ENCODE measurements around the gene SUGCT. TPM values are rescaled to one million over a fixed set of nuclear protein-coding genes. Genes with fewer than 3 reads are reported as not detected.

Gene SUGCT
- total and polyA plus RNA-seq, 2 of the 13 experiments (the other 11 are each of a cell fraction or from before 2014, with no cell fraction given): 10.1 to 22.2 TPM

DNA sequence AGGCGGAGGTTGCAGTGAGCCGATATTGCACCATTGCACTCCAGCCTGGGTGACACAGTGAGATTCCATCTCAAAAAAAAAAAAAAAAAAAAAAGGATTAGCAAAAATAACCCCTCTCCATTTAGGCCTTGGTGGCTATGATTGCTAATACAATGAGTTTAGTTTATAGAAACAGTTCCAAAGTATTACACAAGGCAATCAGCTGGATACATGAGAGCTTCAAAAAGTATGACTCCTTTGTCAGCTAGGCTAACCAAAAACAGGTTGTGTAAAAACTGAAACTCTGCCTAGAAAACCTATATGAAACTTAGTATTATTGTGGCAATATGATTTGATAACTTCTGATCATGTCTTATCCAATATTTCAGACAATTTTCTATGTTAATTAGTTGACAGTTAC is 57.2 kb downstream of the SUGCT start (continued):
- TF ChIP-seq HNRNPLL (IDR thresholded peaks at IDR 0.05; ENCODE audit: low read depth, low read length, poor library complexity, severe bottlenecking): no peak

DNA sequence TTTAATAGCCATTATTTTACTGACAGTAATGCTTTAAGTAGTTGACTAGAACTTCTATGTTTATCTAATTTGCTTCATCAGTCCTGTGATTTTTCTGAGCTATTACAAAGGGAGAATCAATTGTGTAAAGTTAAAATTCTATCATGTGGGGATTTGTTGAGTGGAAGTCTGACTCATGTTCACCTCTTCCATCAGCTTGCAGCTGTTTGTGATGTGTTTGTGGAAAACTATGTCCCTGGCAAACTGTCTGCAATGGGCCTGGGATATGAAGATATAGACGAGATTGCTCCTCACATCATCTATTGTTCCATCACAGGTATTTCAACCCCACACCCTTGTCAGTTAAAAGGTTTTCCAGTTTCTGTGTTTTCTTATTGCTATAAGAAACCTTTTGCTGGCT is 59.9 kb downstream of the SUGCT start:
- ChIA-PET POLR2A (no interaction called here), CTCF (ENCODE audit: low intra/inter-chr PET ratio, low total read pairs) (no interaction called here)
- Histone ChIP-seq H3K4me2 (ENCODE audit: low read depth, low read length) (no peak overlapping the region), H3K4me3 (replicated peaks in 1 of 3; ENCODE audit: insufficient read depth in 1 of 3, low read depth in 2 of 3, low read length in 3 of 3) (no peak overlapping the region), H4K20me1 (ENCODE audit: insufficient read depth, low read length) (no peaks in the 10 kb centered on the region), H3K79me2 (ENCODE audit: insufficient read depth, low read length) (no peaks in the 10 kb centered on the region), H3K9ac (ENCODE audit: insufficient read depth, low read depth, low read length) (no peak overlapping the region), H2AFZ (ENCODE audit: low read length) (no peak overlapping the region), H3K27me3 (ENCODE audit: control insufficient read depth in 1 of 2, insufficient read depth in 2 of 2, low read length in 2 of 2) (no peaks in the 10 kb centered on the region), H3K27ac (ENCODE audit: extremely low read length, insufficient read depth, low read length) (no peak overlapping the region), H3K4me1 (ENCODE audit: insufficient read depth, low read length) (no peaks in the 10 kb centered on the region), H3K9me3 (ENCODE audit: low read length) (no peaks in the 10 kb centered on the region), H3K36me3 (replicated peaks in 1 of 2; ENCODE audit: control insufficient read depth in 1 of 2, insufficient read depth in 2 of 2, low read length in 2 of 2) (no peaks in the 10 kb centered on the region)
- TF ChIP-seq ZNF737 (CRISPR knock-in tag; IDR thresholded peaks at IDR 0.05; ENCODE audit: borderline replicate concordance): no peak
- TF ChIP-seq NKX3-1 (CRISPR knock-in tag; IDR thresholded peaks at IDR 0.05): no peak
- TF ChIP-seq BRD4 (CRISPR knock-in tag; IDR thresholded peaks at IDR 0.05): no peak
- TF ChIP-seq, protein P1, sequence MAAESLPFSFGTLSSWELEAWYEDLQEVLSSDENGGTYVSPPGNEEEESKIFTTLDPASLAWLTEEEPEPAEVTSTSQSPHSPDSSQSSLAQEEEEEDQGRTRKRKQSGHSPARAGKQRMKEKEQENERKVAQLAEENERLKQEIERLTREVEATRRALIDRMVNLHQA (CRISPR knock-in tag; IDR thresholded peaks at IDR 0.05): no peak
- TF ChIP-seq ZNF773 (CRISPR knock-in tag; IDR thresholded peaks at IDR 0.05; ENCODE audit: borderline replicate concordance): no peak
- TF ChIP-seq MED8 (CRISPR knock-in tag; IDR thresholded peaks at IDR 0.05; ENCODE audit: insufficient replicate concordance): no peak
- TF ChIP-seq, protein P2, sequence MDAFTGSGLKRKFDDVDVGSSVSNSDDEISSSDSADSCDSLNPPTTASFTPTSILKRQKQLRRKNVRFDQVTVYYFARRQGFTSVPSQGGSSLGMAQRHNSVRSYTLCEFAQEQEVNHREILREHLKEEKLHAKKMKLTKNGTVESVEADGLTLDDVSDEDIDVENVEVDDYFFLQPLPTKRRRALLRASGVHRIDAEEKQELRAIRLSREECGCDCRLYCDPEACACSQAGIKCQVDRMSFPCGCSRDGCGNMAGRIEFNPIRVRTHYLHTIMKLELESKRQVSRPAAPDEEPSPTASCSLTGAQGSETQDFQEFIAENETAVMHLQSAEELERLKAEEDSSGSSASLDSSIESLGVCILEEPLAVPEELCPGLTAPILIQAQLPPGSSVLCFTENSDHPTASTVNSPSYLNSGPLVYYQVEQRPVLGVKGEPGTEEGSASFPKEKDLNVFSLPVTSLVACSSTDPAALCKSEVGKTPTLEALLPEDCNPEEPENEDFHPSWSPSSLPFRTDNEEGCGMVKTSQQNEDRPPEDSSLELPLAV (CRISPR knock-in tag; conservative IDR thresholded peaks at IDR 0.05; ENCODE audit: low read depth): no peak
- TF ChIP-seq, protein P3, sequence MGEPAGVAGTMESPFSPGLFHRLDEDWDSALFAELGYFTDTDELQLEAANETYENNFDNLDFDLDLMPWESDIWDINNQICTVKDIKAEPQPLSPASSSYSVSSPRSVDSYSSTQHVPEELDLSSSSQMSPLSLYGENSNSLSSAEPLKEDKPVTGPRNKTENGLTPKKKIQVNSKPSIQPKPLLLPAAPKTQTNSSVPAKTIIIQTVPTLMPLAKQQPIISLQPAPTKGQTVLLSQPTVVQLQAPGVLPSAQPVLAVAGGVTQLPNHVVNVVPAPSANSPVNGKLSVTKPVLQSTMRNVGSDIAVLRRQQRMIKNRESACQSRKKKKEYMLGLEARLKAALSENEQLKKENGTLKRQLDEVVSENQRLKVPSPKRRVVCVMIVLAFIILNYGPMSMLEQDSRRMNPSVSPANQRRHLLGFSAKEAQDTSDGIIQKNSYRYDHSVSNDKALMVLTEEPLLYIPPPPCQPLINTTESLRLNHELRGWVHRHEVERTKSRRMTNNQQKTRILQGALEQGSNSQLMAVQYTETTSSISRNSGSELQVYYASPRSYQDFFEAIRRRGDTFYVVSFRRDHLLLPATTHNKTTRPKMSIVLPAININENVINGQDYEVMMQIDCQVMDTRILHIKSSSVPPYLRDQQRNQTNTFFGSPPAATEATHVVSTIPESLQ (CRISPR knock-in tag; conservative IDR thresholded peaks at IDR 0.05): no peak
- TF ChIP-seq PHF21A (CRISPR knock-in tag; IDR thresholded peaks at IDR 0.05): no peak
- TF ChIP-seq SCMH1 (CRISPR knock-in tag; IDR thresholded peaks at IDR 0.05; ENCODE audit: borderline replicate concordance): no peak
- no peak for TF ChIP-seq GTF3A (CRISPR knock-in tag; conservative IDR thresholded peaks at IDR 0.05)
- TF ChIP-seq ZIK1 (CRISPR knock-in tag; IDR thresholded peaks at IDR 0.05; ENCODE audit: borderline replicate concordance, low read depth): no peak
- TF ChIP-seq ZNF556 (CRISPR knock-in tag; IDR thresholded peaks at IDR 0.05; ENCODE audit: borderline replicate concordance): no peak
- no peak for TF ChIP-seq NFYB (CRISPR knock-in tag; IDR thresholded peaks at IDR 0.05)
- intact Hi-C loops (cut with micrococcal nuclease; ENCODE audit: unreplicated experiment) (no loop called here), in situ Hi-C loops (cut with HindIII; ENCODE audit: extremely low pct_ligation_motif_present, low pct_unique_long_range_greater_than_20kb) (no loop called here)
- no peak for DNase-seq (ENCODE audit: low spot score)
- 95% methylated on average over 1 of the region's 1 CpG for WGBS (ENCODE audit: low lambda C conversion rate)
- no peak for FAIRE-seq
- no peak for ATAC-seq
- no TSS peak for BruUV-seq (replicated peaks)
